NCI-H748 (cell line): ENCODE measurements around the gene PFKP.
"Not testable (repeated sequence)": the region's sequence is repeated elsewhere in the genome, so short reads cannot be mapped to it uniquely, and the experiment has no call there.

Experiments
- DNase-seq: peaks from one replicate; lab custom pipeline; 2025; ENCODE audit not compliant: unreplicated experiment; lab: John Stamatoyannopoulos, UW

The PFKP gene

GRCh38 chr10:3150366-3150765 is 83.0 kb downstream of the PFKP start:
- no peak for DNase-seq

- DNase-seq = no peak
These were observed 83.6 kb downstream of the PFKP start for GRCh38 chr10:3150961-3151360.

DNA sequence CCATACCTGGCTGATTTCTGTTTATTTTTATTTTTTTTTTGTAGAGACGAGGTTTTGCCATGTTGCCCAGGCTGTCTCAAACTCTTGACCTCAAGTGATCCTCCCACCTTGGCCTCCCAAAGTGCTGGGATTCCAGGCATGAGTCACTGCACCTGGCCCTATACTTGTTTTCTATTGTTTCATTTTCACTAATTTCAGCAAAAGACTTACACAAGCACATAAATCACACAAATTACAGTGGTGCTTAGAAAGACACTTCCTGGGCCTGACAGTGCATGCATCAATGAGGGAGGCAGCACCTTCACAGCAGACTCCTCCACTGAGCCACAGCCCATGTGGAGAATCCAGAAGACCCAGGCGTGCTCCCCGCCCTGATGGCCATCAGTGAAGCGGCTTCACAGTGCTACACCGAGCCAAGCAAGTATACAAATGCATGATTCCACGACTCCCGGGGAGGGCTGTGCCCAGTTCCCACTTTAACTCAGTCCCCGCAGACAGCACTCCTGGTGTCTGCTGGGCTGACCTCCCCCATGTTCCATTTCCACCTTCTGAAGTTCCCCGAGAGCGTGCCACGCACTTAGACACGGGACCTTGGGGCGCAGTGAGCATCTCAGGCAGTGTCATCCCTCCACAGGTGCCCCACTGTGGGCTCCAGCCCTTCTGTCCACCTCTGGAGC is 84.7 kb downstream of the PFKP start:
- DNase-seq = no peak

- DNase-seq = no peak
These were observed 85.2 kb downstream of the PFKP start for GRCh38 chr10:3152566-3152935.

- DNase-seq = no peak
These were observed 87.3 kb downstream of the PFKP start for GRCh38 chr10:3154666-3155065.

- no peak for DNase-seq
These were observed 91.8 kb downstream of the PFKP start for GRCh38 chr10:3159152-3159551.

GRCh38 chr10:3162533-3162932 is 95.2 kb downstream of the PFKP start:
- DNase-seq = no peak

DNA sequence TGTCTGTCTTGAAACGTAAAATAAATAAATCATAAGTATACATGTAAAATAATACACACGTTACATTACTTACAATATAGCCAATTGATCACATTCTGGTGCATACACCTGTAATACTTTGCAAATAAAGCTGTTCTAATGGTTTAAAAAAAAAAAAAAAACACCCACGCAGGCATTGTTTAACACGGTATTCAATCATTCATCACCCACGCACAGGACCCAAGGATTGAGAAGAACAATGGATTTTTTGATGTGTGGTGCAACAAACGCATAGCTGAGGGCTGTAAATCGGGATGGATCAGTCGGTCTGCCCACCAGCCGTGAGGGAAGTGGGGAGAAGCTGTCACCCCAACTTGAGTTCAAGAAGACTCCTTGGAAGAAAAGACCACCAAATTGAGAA is 96.5 kb downstream of the PFKP start:
- DNase-seq = no peak

DNA sequence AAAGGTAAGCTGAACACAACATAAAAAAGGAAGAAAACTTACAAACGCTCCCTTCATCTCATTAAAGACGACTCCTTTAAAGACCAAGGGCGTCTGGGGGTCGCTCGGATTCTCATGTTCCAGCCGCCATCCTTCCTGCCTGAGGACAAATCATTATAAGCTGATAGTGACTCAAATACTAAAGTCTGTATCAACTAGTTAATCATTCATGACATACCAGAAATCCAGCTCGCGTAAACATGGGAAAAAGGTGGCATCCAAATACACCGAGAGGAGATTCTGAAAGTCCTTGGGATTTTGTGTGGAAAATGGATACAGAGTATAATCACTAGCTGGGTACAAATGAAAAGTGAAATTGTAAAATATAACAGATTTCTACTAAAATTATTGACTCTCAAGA is 97.8 kb downstream of the PFKP start:
- DNase-seq = no peak

- DNase-seq = no peak
These were observed 99.3 kb downstream of the PFKP start for GRCh38 chr10:3166496-3167290.

GRCh38 chr10:3167611-3168330 is 100.4 kb downstream of the PFKP start:
- DNase-seq = no peak

- DNase-seq = peak; percentile 3
These were observed 101.9 kb downstream of the PFKP start for GRCh38 chr10:3169271-3169670.

- DNase-seq = no peak
These were observed 102.3 kb downstream of the PFKP start for GRCh38 chr10:3169673-3170072.

- DNase-seq = not testable (repeated sequence)
These were observed 104.1 kb downstream of the PFKP start for GRCh38 chr10:3171488-3171887.

GRCh38 chr10:3172081-3172445 is 104.7 kb downstream of the PFKP start:
- peak; percentile 34 for DNase-seq

DNA sequence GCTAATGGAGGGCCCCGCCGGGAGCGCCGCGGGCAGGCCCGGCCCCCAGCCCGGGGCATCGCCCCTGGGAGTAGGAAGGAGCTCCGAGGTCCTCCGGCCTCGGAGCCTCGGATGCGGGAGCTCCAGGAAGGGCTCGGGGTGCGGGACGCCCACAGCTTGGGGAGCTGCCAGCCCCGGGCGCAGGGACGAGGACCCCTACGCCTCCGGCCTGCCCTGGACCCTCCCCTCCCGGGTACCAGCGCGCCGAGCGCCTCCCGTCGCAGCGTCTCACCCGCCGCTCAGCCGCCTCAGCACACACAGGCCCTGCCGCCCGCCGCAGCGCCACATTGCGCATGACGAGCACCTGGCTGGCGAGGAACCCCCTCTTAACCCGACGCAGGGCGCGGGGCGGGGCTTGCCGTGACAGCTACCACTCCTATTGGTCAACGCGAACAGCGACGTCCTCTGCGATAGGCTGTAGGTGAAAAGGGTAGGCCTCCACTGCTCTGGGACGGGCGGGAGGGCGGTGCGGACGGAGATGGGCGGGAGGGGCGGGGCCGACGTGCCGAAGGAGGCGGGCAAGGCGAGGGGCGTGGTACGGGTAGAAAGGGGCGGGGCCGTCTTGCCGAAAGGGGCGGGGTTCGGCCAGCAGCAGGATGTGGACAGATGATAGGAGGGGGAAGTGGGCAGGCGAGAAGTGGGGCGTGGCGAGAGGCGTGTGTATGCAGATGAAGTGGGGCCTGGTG is 105.3 kb downstream of the PFKP start, which contains the start of gene PITRM1:
PITRM1 (minus strand) TSS at position 337 of the 725 bp plus-strand sequence; CDS start at position 327, 10 bp downstream.
- DNase-seq = peak; percentile 97

- DNase-seq = peak; percentile 95
These were observed 106.0 kb downstream of the PFKP start for GRCh38 chr10:3173171-3173878.

- DNase-seq = no peak
These were observed 110.7 kb downstream of the PFKP start for GRCh38 chr10:3178042-3178441.

GRCh38 chr10:3179174-3179573 is 111.8 kb downstream of the PFKP start:
- no peak for DNase-seq

GRCh38 chr10:3180355-3181025 is 113.1 kb downstream of the PFKP start:
- DNase-seq = no peak
